Ascending aorta (tissue), 2 donors: ENCODE data around the gene GABBR2. TPM values are rescaled to one million over a fixed set of nuclear protein-coding genes. Genes with fewer than 3 reads are reported as not detected.

Experiments used
- DNase-seq, 2 donors: peaks; one replicate each; pipeline ENCODE4 v3.0.0-alpha.2; 2019; ENCODE audit warnings: low spot score in 2 of 2
- H3K27ac ChIP-seq, 2 donors: fragments of 200-600 bp; sonication (generic); one replicate each; pipeline ENCODE4 v1.5.1; 2016 to 2017; ENCODE audit warnings: mild to moderate bottlenecking in 1 of 2
- H3K27me3 ChIP-seq: fragments of 200-600 bp; sonication (generic); one replicate; pipeline ENCODE4 v1.5.1; 2017
- H3K36me3 ChIP-seq, 2 donors: fragments of 200-600 bp; sonication (generic); one replicate each; pipeline ENCODE4 v1.5.1; 2016
- H3K4me1 ChIP-seq, 2 donors: fragments of 200-600 bp; sonication (generic); one replicate each; pipeline ENCODE4 v1.5.1; 2016 to 2017; ENCODE audit warnings: mild to moderate bottlenecking in 1 of 2
- H3K4me3 ChIP-seq, 2 donors: fragments of 200-600 bp; sonication (generic); one replicate each; pipeline ENCODE4 v1.5.1; 2016 to 2017; ENCODE audit warnings: mild to moderate bottlenecking in 1 of 2
- H3K9me3 ChIP-seq, 2 donors: fragments of 200-600 bp; sonication (generic); one replicate each; pipeline ENCODE4 v1.5.1; 2016
- intact Hi-C: fragments of 100-400 bp; cut with DNase I; formaldehyde crosslinking; loops from one replicate; pipeline ENCODE4 v1.15.1; 2023
- total RNA-seq: library from RNA; depleted of rRNA; stranded (reverse); fragments of >200 nt; gene quantifications from one replicate; pipeline ENCODE4 v1.1.0, GENCODE V29; 2016
- TF ChIP-seq, protein P1 (sequence below), 3 experiments: fragments of 200-600 bp in 2 of 3; fragments of 450-650 bp in 1 of 3; sonication (generic) in 2 of 3; IDR thresholded peaks; one replicate each; pipeline ENCODE4 v1.5.1; 2016 to 2019; ENCODE audit warnings: antibody characterized with exemption in 3 of 3, mild to moderate bottlenecking in 1 of 3, moderate library complexity in 1 of 3

The GABBR2 gene
- total RNA-seq, 1 donor from 2014 or later: not detected

DNA sequence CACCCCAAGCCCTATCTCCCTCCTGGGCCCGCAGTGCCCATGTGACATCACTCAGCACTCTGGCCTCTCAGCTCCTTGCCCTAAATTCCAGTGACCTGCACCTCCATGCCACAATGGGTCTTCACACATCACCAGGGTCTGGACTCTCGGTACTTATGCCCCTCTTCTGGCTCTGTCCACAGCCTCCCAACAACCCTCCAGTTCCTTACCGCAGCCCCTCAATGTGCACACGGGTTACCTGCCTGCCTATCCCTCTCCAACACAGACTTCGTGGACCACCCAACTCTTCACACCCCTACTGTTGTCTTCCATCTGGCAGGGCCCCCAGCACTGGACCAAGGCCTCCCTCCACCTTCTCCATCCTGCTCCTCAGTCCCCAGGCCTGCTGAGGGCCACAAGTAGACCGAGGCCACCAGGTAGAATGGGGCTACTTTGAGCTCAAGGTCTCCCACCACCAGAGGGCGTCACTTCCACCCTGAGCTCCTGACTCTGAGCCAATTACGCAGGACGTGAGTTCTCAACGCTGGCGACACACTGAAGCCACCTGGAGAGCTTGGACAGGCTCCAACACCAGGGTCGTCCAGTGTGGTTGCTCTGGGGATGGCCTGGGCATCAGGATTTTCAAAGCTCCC, 172.1 kb downstream of the GABBR2 start:
- Histone ChIP-seq H3K36me3 (no peaks in the 10 kb centered on the region), H3K27me3 (no peaks in the 10 kb centered on the region), H3K9me3 (no peaks in the 10 kb centered on the region), H3K4me1 (no peaks in the 10 kb centered on the region), H3K27ac (no peak overlapping the region), H3K4me3 (no peak overlapping the region)
- no peak for DNase-seq
- intact Hi-C loops: no loop called here
- TF ChIP-seq, protein P1, sequence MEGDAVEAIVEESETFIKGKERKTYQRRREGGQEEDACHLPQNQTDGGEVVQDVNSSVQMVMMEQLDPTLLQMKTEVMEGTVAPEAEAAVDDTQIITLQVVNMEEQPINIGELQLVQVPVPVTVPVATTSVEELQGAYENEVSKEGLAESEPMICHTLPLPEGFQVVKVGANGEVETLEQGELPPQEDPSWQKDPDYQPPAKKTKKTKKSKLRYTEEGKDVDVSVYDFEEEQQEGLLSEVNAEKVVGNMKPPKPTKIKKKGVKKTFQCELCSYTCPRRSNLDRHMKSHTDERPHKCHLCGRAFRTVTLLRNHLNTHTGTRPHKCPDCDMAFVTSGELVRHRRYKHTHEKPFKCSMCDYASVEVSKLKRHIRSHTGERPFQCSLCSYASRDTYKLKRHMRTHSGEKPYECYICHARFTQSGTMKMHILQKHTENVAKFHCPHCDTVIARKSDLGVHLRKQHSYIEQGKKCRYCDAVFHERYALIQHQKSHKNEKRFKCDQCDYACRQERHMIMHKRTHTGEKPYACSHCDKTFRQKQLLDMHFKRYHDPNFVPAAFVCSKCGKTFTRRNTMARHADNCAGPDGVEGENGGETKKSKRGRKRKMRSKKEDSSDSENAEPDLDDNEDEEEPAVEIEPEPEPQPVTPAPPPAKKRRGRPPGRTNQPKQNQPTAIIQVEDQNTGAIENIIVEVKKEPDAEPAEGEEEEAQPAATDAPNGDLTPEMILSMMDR (IDR thresholded peaks at IDR 0.05): no peak

DNA sequence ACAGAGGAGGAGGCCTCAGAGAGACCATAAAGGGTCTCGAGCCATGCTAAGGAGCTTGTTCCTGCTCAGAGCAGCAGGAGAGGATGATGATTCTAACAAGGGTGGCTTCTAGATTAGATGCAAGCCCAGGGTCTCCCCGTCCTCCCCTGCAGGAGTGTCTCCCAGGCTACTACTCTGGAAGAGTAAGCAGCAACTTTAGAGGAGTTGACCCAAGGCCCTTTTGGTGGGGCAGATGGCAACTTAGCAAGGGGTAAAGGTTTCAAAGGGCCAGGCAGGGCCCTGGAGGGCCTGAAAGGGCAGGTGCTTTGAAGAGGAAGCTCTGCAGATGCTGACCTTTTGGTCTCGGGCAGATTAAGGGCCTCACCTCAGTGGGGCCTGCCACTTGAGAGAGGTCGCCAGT, 174.9 kb downstream of the GABBR2 start:
- Histone ChIP-seq H3K4me1 (no peaks in the 10 kb centered on the region), H3K9me3 (no peaks in the 10 kb centered on the region), H3K27ac (no peak overlapping the region), H3K4me3 (no peak overlapping the region), H3K36me3 (no peaks in the 10 kb centered on the region), H3K27me3 (no peaks in the 10 kb centered on the region)
- no peak for DNase-seq
- TF ChIP-seq, protein P1 (IDR thresholded peaks at IDR 0.05): no peak
- intact Hi-C loops: no loop called here

DNA sequence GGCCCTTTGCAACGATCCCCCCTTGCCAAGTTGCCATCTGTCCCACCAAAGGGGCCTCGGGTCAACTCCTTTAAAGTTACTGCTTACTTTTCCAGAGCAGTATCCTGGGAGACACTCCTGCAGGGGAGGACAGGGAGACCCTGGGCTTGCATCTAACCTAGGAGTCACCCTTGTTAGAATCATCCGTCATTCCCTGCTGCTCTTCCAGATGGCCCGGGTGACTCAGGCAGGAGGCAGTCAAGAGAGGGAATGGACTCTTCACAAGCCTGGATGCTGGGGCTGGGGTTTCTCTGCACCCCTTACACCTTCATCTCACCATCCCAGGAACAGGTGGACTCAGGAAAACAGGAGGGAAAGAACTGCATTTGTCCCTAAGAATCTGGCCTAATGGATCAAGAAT, 175.6 kb downstream of the GABBR2 start:
- Histone ChIP-seq H3K4me1 (no peaks in the 10 kb centered on the region), H3K9me3 (no peaks in the 10 kb centered on the region), H3K4me3 (no peak overlapping the region), H3K27ac (no peak overlapping the region), H3K27me3 (no peaks in the 10 kb centered on the region), H3K36me3 (no peaks in the 10 kb centered on the region)
- TF ChIP-seq, protein P1 (IDR thresholded peaks at IDR 0.05): no peak
- intact Hi-C loops: no loop called here
- DNase-seq: no peak

DNA sequence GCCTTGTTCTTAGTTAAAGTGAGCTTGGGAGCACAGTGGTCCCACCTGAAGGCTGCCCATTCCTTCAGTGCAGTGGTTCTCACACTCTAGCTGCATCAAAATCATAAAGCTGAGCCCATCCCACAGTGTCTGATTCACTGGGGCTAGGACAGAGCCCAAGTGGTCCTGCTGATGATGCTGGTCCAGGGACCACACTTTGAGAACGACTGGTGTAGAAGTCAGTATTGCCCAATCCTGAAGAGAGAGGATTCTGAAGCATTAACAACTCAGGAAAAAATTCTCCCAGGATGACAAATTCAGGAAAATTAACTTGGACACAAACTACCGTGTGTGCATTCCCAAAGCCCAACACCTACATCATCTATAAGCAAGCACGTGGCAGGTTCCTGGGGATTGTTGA, 176.2 kb downstream of the GABBR2 start:
- no peaks in the 10 kb centered on the region for H3K4me1 ChIP-seq
- no peaks in the 10 kb centered on the region for H3K9me3 ChIP-seq
- intact Hi-C loops: no loop called here
- no peaks in the 10 kb centered on the region for H3K27me3 ChIP-seq
- DNase-seq: no peak
- TF ChIP-seq, protein P1 (IDR thresholded peaks at IDR 0.05): no peak
- H3K4me3 ChIP-seq: no peak overlapping the region
- H3K36me3 ChIP-seq: no peaks in the 10 kb centered on the region
- H3K27ac ChIP-seq: no peak overlapping the region

DNA sequence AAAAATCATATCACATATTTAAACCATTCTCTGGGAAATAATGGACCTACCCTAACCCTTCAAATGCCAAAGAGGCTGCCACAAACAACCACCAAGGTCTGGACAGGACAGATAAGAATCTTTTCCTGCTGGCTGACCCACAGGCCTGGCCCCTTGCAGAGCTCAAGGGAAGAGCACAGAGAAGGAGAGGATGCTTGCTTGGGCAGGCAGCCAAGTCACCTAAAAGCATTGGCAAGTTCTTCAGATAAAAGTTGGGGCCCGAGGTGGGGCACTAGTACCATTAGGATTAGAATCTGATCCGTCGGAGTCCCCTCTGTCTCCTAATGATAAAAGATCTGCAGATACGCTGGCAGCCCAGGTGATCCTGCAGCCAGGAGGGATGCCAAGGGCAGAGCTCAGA, 176.6 kb downstream of the GABBR2 start:
- Histone ChIP-seq H3K27ac (no peak overlapping the region), H3K9me3 (no peaks in the 10 kb centered on the region), H3K4me3 (no peak overlapping the region), H3K4me1 (no peaks in the 10 kb centered on the region), H3K27me3 (no peaks in the 10 kb centered on the region), H3K36me3 (no peaks in the 10 kb centered on the region)
- DNase-seq: no peak
- intact Hi-C loops: no loop called here
- TF ChIP-seq, protein P1 (IDR thresholded peaks at IDR 0.05): no peak
